HUES6 (cell line): ENCODE measurements around the gene GOLGA6C.
"Not testable (repeated sequence)": the region's sequence is repeated elsewhere in the genome, so short reads cannot be mapped to it uniquely, and the experiment has no call there.

Source experiments
- H3K27ac ChIP-seq: 2 replicates; pipeline ENCODE4 v1.7.0; 2013; ENCODE audit warnings: low read depth, mild to moderate bottlenecking, low read length, inconsistent platforms
- H3K27me3 ChIP-seq: 2 replicates; pipeline ENCODE4 v1.6.1; 2013; ENCODE audit warnings: low read length; ENCODE audit not compliant: control insufficient read depth, insufficient read depth
- H3K36me3 ChIP-seq: 2 replicates; pipeline ENCODE4 v1.6.1; 2013; ENCODE audit warnings: low read length; ENCODE audit not compliant: control insufficient read depth, insufficient read depth
- H3K4me1 ChIP-seq: 2 replicates; pipeline ENCODE4 v1.6.1; 2013; ENCODE audit warnings: low read length; ENCODE audit not compliant: control insufficient read depth, insufficient read depth
- H3K4me3 ChIP-seq: 2 replicates; pipeline ENCODE4 v1.5.1; 2013; ENCODE audit warnings: low read depth, low read length
- H3K9ac ChIP-seq: one replicate; pipeline ENCODE4 v1.6.1; 2013; ENCODE audit warnings: mild to moderate bottlenecking, low read length
- H3K9me3 ChIP-seq: 2 replicates; pipeline ENCODE4 v1.6.1; 2013; ENCODE audit warnings: low read depth, low read length; ENCODE audit not compliant: control insufficient read depth, insufficient read depth

The GOLGA6C gene

DNA sequence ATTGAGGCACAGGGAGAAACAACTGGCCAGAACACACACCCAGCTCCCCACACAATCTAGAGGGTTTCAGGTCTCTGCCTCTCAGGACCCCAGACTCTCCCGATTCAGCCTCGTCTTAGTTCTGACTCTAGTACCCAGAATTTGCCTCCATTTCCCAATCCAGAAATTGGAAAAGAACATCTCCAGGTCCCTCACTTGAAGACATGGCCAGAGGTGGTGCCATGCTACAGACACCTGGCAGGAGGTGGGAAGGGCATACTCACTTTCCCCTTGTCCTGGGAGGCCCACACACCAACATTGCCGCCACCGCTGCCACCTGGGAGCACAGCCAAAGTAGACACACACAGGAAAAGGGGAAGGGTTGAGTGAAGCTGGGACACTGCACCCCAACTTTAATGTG lies 44.6 kb downstream of the GOLGA6C start:
- not testable (repeated sequence) for H3K36me3 ChIP-seq, H3K9me3 ChIP-seq, H3K27ac ChIP-seq, H3K27me3 ChIP-seq, H3K4me3 ChIP-seq, H3K4me1 ChIP-seq, H3K9ac ChIP-seq

DNA sequence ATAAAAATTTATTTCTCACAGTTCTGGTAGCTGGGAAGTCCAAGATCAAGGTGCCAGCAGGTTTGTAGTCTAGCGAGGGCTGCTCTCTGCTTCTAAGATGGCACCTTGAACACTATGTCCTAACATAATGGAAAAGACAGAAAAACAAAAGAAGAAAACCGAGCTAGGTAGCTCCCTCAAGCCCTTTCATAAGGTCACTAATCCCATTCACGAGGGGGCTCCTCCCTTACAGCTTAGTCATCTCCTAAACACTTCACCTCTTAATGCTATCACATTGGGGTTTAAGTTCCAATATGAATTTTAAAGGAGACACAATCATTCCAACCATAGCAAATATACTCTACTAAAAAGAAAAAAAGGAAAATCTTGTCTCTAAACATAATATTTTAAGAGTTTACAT lies 48.1 kb downstream of the GOLGA6C start:
- Histone ChIP-seq H3K9me3 (no peaks in the 10 kb centered on the region), H3K27ac (no peak overlapping the region), H3K4me1 (no peaks in the 10 kb centered on the region; the same call in 1 of the 2 replicates), H3K27me3 (peaks cover 8% of the 10 kb centered on the region), H3K9ac (no peak overlapping the region), H3K36me3 (no peaks in the 10 kb centered on the region), H3K4me3 (no peak overlapping the region)

DNA sequence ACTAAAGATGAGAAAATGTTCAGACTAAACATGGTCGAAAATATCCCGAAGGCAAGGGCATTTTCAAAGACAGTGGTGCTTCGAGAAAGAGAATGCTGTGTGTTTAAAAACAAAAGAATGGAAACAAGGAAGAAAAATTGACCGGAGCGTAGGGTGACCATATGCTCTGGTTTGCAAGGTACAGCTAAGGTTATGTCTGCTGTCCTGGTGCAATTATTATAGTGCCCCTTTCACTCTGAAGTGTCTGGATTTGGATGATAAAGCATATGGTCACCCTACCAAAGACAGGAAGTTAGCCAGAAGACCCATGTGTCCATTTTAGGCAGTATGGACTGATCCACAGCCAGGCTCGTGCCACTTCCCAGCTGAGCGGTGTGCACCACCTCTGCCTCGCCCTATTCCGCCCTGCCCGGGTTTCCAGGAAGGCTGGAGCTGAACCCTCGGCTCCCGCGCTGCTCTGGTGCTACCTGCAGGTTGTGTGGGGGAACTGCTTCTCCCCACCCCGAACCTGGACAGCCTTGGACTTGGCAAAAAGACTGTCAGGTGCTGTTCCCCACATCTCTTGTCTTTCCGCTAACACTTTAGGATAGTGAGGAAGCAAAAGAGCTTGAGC lies 49.8 kb downstream of the GOLGA6C start:
- no peak overlapping the region for H3K27ac ChIP-seq
- no peak overlapping the region for H3K9ac ChIP-seq
- peaks cover 8% of the 10 kb centered on the region for H3K27me3 ChIP-seq
- no peaks in the 10 kb centered on the region; the same call in 1 of the 2 replicates for H3K4me1 ChIP-seq
- no peak overlapping the region for H3K4me3 ChIP-seq
- H3K9me3 ChIP-seq: no peaks in the 10 kb centered on the region
- H3K36me3 ChIP-seq: no peaks in the 10 kb centered on the region

DNA sequence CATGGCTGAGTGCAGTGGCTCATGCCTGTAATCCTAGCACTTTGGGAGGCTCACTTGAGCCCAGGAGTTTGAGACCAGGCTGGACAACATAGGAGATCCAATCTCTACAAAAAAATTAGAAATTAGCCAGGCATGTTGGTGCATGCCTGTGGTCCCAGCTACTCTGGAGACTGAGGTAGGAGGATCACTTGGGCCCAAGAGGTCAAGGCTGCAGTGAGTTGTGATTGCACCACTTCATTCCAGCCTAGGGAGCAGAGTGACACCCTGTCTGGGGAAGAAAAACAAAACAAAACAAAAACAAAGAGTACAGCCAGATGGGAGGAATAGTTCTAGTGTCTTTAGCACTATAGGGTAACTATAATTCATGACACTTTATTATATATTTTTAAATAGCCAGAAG lies 51.6 kb downstream of the GOLGA6C start:
- Histone ChIP-seq H3K4me3 (no peak overlapping the region), H3K4me1 (no peaks in the 10 kb centered on the region; the same call in 1 of the 2 replicates), H3K36me3 (no peaks in the 10 kb centered on the region), H3K27ac (no peak overlapping the region), H3K27me3 (peaks cover 8% of the 10 kb centered on the region), H3K9me3 (no peaks in the 10 kb centered on the region), H3K9ac (no peak overlapping the region)

DNA sequence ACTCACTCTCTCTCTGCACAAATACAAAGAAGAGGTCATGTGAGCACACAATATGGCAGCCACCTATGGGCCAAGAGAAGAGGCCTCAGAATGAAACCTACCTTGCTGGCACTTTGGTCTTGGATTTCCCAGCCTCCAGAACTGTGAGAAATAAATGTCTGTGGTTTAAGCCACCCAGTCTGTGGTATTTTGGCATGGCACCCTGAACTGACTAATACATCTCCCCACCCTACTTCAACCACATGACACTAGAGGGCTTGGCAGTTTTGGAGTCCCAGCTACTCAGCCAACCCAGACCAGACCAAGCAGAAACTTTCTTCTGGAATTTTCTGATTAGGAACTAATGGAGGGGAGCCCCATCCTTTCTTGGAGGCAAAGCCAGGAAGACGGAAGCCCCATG lies 54.4 kb downstream of the GOLGA6C start:
- H3K4me1 ChIP-seq, H3K9me3 ChIP-seq, H3K36me3 ChIP-seq, H3K27ac ChIP-seq, H3K27me3 ChIP-seq, H3K4me3 ChIP-seq, H3K9ac ChIP-seq: not testable (repeated sequence)

DNA sequence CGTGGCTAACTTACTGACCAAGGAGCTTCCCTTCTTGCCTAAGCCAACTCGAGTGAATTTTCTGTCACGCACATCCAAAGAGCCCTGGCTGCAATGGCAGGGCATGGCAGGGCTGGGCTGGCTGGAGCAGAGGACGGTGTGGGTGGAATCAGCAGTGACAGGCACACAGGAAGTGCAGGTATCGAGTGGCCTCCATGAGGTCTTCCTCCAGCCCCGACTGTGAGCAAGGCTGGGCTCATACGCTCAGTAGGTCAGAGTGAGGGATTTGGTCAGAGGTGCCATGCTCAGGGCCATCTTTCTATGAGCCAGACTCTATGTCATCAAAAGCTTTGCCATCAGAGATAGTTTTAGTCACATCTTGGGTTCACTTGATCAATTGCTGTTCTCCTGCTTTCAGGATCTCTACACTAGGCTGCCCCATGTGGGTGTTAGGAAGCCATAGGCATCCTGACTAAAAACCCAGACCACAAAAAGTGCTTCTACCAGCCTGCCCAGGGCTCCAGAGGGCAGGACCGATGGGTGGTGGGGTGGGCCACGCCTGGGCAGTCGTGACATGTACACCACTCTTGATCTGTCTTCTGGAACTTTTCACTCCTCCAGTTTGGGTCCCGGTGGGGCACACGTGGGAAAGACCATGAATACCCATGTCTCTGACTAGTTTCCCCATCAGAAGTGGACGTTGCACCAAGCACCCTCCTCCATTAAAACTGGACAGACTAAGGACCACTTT lies 55.1 kb downstream of the GOLGA6C start:
- no peaks in the 10 kb centered on the region for H3K9me3 ChIP-seq
- H3K27me3 ChIP-seq: peaks cover 3% of the 10 kb centered on the region; the same call in 1 of the 2 replicates
- H3K36me3 ChIP-seq: no peaks in the 10 kb centered on the region
- H3K9ac ChIP-seq: no peak overlapping the region
- H3K27ac ChIP-seq: no peak overlapping the region
- no peak overlapping the region for H3K4me3 ChIP-seq
- no peaks in the 10 kb centered on the region for H3K4me1 ChIP-seq

DNA sequence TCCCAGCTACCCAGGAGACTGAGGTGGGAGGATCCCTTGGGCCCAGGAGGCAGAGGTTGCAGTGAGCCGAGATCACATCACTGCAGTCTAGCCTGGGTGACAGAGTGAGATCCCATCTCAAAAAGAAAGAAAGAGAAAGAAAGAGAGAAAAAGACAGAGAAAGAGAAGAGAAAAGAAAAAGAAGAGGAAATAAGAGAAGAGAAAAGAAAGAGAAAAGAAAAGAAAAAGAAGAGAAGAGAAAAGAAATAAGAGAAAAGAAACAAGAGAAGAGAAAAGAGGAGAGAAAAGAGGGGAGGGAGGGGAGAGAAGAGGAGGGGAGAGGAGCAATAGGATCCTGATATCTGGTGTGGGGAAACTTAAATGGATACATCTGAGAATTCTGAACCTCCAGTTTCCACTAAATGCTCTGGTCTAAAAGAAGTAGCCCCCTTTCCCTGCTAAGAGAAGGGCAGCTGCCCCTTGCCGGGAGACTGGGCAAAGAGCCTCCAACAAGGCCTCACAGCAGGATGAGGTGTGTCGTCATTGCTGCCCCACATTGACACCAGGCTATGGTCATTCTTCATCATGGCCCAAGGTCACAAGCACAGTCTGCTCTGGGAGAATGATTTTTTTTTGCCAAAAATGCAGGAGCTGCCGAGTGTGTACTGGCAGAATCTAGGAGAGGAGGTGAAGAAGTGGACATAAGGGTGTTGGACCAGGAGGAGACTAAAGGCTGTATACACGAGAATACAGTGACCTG lies 56.6 kb downstream of the GOLGA6C start:
- Histone ChIP-seq H3K9me3 (no peaks in the 10 kb centered on the region), H3K4me3 (no peak overlapping the region), H3K4me1 (no peaks in the 10 kb centered on the region)

DNA sequence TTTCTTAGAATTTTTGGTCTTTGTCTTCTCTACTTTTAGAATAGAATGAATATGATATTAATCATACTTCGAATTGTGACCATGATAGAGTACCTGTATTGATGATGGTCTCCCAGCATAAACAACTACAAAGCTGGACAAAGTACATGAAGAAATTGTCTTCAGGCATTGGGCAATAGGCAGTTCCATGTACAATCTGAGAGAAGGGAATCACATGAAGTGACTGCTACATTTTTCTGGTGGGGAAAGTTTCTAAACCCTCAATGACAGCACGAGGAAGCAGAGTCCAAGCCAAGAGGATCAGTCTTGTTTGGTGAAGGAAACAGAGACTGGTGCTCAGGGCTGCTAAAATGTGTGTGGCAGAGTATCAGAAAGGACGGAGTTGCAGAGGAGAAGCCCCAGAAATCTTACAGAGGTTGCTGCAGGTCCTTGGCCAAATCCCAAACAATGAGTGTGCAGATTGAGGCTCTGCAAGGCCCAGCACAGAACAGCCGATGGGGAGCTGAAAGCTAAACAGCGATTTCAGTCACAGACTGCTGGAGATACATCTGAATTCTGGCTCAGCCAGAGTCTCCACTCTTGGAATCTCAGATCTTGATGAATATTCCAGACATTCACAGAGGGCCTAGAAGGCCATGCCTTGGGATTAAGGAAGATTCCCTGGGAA lies 61.2 kb downstream of the GOLGA6C start:
- not testable (repeated sequence) for H3K27ac ChIP-seq, H3K9me3 ChIP-seq, H3K27me3 ChIP-seq, H3K9ac ChIP-seq, H3K36me3 ChIP-seq, H3K4me1 ChIP-seq, H3K4me3 ChIP-seq

More for the DNA sequence above, 56.6 kb downstream of the GOLGA6C start:
- H3K36me3 ChIP-seq: no peaks in the 10 kb centered on the region
- no peaks in the 10 kb centered on the region for H3K27me3 ChIP-seq
- H3K9ac ChIP-seq: no peak overlapping the region
- no peak overlapping the region for H3K27ac ChIP-seq
